Measurements from ENCODE around the gene GOLGA8T.
"Not testable (repeated sequence)": the region's sequence is repeated elsewhere in the genome, so short reads cannot be mapped to it uniquely, and the experiment has no call there.

The GOLGA8T gene, protein sequence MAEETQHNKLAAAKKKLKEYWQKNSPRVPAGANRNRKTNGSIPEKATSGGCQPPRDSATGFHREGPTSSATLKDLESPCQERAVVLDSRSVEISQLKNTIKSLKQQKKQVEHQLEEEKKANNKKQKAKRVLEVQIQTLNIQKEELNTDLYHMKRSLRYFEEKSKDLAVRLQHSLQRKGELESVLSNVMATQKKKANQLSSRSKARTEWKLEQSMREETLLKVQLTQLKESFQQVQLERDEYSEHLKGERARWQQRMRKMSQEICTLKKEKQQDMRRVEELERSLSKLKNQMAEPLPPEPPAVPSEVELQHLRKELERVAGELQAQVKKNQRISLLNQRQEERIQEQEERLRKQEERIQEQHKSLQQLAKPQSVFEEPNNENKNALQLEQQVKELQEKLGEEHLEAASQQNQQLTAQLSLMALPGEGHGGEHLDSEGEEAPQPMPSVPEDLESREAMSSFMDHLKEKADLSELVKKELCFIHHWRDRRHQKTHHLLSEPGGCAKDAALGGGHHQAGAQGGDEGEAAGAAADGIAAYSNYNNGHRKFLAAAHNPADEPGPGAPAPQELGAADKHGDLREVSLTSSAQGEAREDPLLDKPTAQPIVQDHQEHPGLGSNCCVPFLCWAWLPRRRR

DNA sequence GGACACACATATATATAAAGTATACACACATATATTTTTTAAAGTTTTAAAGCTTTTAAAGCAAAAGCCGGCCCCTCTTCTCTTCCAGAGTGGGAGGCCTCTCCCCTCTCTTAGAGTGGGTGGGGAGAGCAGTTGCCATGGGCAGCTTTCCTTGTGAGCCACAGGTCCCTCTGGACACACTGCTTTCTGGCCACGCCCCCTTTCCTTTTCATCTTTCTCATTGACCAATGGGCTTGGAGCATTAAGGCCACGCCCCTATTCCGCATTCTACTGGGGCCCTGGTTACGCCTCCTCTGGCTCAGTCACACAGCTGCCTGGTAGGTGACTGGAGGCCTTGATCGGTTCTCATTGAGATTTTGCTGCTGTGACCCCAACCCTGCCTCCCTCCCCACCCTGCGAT lies at the start of gene GOLGA8T:
Gene GOLGA8T (plus strand): TSS at position 301 of the 400 bp plus-strand sequence. CDS start 98 bp downstream, at position 399.
- DNase-seq (ENCODE audit: low read depth in 3 of 3, low spot score in 1 of 3), result not testable (repeated sequence)

DNA sequence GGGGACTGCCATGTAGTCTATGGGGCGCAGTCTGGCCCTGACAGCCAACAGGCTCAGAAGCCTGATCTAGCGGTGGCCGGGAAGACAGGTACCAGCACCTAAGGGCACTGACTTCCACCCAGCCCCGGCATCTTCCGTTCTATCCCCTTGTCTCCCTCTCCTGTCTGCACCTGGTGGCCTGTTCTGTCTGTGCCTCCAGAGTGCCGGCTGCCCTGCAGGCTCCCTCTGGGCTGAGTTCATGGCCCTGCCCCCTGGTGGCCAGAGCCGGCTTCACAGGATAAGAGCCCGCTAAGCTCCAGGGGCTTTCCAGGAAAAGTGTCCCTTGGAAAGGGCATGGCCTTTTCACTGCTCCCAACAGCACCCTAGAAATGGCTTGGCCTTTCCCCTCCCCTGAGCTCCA lies 37.0 kb upstream of the GOLGA8T start:
- DNase-seq (ENCODE audit: low read depth in 3 of 3, low spot score in 1 of 3), result not testable (repeated sequence)

DNA sequence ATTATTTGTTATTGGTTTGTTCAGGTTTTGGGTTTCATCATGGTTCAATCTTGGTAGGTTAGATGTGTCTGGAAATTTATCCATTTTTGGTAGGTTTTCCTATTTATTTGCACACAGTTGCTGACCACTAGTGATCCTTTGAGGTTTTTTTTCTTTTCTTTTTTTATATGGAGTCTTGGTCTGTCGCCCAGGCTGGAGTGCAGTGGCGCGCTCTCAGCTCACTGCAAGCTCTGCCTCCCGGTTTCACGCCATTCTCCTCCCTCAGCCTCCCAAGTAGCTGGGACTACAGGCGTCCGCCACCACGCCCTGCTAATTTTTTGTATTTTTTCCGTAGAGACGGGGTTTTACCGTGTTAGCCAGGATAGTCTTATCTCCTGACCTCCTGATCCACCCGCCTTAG lies 32.0 kb upstream of the GOLGA8T start:
- DNase-seq (ENCODE audit: low read depth in 3 of 3, low spot score in 1 of 3), result not testable (repeated sequence)

DNA sequence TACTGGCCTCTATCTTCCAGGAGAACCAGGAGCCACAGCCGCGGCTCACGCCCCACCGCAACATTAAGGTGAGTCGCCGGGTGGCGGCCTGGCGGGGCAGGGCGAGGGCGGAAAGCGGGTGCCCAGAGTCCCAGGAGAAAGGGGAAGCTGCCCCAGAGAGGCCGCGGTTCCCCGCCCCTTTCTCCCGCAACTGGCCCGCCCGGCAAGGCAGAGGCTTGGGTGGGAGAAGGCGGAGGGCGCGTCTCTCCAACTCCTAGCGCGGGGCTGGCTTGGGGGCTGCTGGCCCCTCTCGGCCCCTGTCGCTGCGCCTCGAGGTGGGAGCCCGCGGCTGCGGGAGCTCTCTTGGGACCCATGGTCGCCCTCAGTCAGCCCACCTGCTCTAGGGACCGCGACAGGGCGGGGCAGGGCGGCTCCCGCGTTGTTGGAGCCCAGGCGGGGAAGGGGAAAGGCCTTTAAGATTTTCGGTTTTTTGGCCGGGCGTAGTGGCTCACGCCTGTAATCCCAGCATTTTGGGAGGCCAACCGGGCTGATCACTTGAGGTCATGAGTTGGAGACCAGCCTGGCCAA lies 30.8 kb upstream of the GOLGA8T start:
- DNase-seq (ENCODE audit: low read depth in 3 of 3, low spot score in 1 of 3), result not testable (repeated sequence)

DNA sequence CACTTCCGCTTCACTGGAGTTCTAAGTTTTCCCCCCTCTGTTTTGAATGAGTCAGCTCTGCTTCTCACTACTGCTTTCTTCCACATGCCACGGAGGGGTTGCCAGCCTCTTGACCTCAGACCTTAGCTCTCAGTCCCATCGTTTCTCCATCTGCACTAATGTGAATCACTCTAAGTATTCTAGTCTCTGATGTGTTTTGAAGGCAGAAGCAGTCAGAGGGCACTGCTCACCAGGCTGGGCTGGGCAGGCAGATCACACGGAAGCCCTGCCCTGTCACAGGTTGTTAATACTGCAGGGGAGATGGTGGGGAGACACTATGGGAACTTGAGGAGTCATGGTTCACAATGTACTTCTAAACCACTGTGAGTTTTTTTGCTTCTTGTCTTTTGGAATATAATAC lies 24.3 kb upstream of the GOLGA8T start:
- DNase-seq (ENCODE audit: low read depth in 3 of 3, low spot score in 1 of 3), result not testable (repeated sequence)

DNA sequence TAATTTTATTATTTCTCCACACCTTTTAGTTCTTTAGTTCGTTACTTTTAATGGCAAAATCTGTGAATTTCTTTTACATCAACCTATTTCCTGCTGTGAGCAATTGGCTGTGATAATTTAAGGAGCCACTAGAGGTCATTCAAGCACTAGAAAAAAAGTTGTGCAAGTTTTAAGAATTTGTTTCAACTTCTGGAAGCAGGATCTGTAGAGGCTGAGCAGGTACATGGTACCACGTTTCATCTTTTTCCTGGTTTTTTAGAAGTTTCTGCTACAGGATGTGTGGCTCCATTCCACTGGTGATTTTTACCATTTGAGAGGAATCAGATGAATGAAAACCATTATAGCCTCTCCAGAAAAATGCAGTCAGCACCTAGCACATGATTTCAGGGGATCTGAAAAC lies 4.8 kb upstream of the GOLGA8T start:
- DNase-seq (ENCODE audit: low read depth in 3 of 3, low spot score in 1 of 3), result not testable (repeated sequence)

DNA sequence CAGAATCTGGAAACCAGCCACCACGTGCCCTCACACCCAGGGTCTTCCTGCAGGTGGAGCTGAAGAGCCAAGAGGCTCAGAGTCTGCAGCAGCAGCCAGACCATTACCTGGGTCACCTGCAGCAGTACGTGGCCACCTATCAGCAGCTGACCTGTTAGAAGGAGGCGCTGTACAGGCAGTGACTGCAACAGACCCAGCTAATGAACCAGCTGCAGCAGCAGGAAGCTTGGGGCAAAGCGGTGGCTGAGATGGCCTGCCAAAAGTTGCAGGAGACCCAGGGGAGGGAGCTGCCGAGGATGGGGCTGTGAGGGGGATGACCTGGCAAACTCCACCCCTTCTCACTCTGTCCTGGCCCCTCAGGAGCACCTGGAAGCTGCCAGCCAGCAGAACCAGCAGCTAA lies 8.4 kb downstream of the GOLGA8T start:
- DNase-seq (ENCODE audit: low read depth in 3 of 3, low spot score in 1 of 3), result not testable (repeated sequence)

DNA sequence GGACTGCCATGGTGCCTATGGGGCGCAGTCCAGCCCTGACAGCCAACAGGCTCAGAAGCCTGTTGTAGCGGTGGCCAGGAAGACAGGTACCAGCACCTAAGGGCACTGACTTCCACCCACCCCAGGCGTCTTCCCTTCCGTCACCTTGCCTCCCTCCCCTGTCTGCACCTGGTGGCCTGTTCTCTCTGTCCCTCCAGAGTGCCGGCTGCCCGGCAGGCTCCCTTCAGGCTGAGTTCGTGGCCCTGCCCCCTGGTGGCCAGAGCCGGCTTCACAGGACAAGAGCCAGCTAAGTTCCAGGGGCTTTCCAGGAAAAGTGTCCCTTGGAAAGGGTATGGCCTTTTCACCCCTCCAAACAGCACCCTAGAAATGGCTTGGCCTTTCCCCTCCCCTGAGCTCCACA lies 15.0 kb downstream of the GOLGA8T start:
- not testable (repeated sequence) for DNase-seq (ENCODE audit: low read depth in 3 of 3, low spot score in 1 of 3)

DNA sequence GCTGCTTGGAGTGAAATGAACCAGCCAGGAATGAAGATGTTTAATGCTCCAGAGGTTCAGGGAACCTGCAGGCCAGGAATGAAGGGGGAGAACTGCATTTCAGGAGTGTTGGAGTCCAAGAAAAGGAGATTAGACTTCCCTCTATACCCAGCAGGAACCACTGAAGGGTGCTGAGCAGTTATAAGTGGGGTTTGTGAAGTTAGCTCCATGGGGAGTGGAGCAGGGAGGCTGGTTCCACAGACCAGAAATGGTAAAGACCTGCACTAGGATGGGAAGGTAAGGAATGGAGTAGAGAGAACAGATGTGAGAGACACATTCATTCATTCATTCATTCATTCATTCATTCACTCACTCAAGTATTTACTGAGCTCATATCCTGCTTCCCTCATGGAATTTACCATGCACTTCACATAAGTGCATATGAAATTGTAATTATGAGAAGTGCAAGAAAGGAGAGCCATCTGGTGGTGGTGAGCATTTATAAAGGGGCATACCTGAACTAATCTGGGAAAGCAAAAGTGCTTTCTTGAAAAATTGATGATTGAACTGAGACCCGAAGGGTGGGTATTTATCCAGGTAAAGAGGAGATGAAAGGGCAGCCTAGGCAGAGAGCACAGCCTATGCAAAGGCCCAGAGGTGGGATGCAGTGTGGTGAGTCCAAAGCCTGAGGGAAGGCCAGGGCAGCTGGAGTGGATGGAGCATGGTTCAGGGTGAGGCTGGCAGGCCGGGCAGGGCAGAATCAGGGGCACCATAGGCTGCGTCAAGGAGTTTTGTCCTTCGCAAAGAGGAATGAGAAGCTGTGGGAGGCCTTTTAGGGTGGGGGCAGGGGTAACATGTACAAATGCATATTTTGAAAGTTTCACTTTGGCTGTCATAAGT lies 27.9 kb downstream of the GOLGA8T start:
- DNase-seq (ENCODE audit: low read depth in 3 of 3, low spot score in 1 of 3), result not testable (repeated sequence)

DNA sequence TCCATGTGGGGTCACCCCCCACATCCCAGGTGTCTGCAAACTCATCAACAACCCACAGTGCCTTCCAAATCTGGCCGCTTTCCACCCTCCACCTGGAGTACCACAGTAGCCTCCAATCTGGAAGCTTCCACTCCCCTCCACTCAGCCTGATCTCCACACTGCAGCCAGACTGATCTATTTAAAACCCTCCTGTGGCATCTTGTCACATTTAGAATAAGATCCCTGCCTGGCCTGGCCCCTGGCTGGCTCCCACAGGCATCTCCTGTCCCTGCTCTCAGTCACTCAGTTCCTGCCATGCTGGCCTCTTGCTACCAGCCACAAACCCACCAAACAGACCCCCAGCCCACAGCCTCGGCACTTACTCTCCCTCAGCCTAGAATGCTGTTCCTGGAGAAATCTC lies 28.9 kb downstream of the GOLGA8T start:
- not testable (repeated sequence) for DNase-seq (ENCODE audit: low read depth in 3 of 3, low spot score in 1 of 3)

DNA sequence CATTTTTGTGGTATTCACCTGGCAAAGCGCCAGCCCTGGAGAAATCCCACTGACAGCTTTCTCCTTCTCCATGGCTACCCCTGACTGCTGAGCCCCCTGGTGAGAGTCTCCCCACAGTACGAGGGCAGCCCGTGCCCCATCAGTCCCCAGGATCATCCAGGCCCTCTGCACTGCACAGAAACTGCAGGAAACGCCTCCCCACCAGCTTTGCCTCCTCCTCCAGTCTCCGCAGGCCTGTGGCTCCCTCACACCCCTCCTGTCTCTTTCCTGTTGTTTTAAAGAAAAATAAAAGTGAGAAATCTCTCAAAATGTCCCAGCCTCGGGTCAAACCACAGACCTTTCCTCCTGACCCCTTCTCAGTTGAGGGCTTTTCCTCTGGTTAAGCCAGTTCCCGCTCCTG lies 29.4 kb downstream of the GOLGA8T start:
- not testable (repeated sequence) for DNase-seq (ENCODE audit: low read depth in 3 of 3, low spot score in 1 of 3)

DNA sequence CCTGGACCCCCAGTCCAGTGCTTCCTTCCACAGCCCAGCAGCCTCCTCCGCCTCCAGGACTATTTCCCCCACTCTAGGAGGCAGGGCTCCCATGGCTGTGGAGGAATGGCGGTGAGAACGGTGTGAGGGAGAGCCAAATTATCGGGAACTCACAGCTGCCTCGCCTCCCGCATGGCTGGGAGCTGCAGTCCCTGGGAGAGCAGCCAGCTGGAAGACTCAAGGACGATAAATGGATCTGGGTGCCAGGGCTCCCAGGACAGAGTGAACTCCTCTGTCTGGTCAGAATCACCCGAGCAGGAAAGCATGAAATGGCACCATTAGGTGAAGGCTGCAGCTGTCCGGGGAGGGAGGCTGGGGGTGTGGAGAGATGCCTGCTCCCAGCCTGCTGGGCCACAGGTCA lies 32.6 kb downstream of the GOLGA8T start:
- not testable (repeated sequence) for DNase-seq (ENCODE audit: low read depth in 3 of 3, low spot score in 1 of 3)

DNA sequence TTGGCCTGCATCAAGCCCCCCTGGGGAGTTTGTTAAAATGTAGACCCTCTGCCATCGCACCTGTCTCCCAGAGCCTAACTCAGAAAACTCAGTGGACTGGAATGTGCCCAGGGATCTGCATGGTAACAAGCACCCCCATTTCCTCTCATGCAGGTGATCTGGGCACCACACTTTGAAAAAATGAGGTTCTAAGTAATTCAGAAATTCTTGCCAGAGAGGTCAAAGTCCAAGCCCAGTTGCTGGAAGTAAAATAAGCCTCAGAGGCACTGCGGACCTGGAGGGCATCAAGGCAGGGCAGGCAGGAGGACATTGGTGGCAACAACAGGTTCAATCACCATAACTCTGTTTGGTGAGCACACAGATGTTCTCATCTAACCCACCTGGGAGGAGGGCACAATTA lies 33.0 kb downstream of the GOLGA8T start:
- DNase-seq (ENCODE audit: low read depth in 3 of 3, low spot score in 1 of 3), result not testable (repeated sequence)

DNA sequence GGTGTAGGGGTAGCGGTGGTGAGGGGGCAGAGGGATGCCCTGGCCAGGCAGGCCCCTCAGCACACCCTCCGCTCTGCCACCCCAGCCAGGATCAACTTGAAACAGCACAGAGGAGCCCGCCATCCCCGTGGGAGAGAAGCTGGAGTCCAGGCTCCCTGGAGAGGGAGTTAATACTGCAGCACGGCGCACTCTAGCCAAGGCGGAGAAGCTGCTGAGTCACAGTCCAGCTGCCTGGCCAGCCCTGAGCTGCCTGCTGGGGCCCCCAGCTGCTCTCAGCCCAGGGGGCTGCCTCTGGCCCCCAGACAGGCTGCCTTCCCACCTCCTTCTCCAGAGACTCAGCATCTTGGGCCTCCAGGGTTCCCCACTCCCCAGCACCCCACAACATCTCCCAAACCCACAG lies 36.6 kb downstream of the GOLGA8T start:
- DNase-seq (ENCODE audit: low read depth in 3 of 3, low spot score in 1 of 3), result not testable (repeated sequence)

DNA sequence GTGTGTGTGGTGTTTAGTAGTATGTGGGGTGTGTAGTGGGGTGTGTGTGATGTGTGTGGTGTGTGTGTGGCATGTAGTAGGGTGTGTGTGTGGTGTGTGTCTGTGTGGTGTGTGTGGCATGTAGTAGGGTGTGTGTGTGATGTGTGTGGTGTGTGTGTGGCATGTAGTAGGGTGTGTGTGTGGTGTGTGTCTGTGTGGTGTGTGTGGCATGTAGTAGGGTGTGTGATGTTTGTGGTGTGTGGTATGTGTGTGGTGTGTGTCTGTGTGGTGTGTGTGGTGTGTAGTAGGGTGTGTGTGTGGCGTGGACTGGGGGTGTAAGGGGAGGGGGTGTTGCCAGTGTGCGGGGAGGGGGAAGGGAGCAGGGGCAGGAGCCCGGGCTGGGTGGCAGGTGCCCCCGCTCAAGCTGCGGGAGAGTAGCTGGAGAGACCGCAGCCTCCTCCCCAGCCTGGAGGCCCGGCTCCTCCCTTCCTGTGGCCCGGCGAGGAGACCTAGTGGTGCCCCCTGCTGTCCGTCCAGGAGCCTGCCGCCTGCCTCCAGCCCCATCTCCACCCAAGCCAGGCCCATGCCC lies 38.3 kb downstream of the GOLGA8T start:
- peak; percentile 33 to 51 (median 43) for DNase-seq (ENCODE audit: low read depth in 3 of 3, low spot score in 1 of 3)

DNA sequence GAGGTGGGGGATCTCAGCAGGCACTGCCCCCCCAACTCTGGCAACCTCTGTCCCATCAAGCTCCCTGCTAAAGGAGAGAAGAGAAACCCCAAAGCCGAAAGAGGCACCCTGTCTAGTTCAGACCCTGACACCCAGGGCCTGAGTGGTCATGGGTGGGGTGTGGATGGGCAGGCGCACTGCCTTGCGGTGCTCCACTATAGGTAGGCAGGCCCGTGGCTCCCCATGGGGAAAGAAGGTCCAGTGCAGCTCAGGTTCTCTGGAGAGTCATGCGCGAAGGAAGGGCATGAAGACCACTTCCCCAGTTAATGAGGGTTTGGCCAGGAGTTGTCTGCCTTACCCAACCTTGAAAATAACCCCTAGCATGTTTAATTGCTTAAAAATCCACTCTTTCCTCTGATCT lies 40.4 kb downstream of the GOLGA8T start:
- not testable (repeated sequence) for DNase-seq (ENCODE audit: low read depth in 3 of 3, low spot score in 1 of 3)

DNA sequence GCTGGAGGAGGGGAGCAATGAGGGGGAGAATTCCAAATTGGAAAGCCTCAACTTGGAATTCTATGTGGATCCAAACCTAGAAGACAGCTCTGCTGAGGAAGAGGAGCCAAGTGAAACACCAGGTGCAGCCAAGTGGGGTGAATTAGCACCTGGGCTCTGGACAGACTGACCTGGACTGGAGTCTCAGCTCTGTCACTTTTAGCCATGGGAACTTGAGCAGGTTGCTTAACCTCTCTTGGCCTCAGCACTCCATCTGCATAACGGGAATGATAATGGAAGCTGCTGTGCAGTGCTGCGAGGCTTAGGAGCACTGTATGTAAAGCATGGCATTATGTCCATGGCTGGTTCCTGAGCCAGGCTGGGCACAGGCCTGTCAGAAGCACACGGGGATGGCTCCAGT lies 41.8 kb downstream of the GOLGA8T start:
- not testable (repeated sequence) for DNase-seq (ENCODE audit: low read depth in 3 of 3, low spot score in 1 of 3)

DNA sequence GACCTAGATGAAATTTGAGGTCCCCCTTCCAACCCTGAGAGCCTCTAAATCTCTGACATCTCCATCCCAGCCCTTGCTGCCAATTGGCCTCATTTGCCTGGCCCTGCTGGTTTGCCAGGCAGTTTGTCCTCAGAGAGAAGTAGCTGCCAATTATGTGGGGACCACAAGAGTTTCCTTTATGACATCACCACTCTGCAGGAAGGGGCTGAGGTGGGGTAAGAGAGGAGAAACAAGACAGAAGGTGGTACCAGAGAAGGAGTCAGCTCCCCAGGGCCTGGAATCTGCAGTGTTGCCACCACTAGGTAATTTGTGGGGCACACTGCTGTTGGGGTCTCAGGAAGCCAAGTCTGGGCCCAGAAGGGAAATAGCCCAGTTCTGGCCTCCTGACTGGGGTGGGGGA lies 45.0 kb downstream of the GOLGA8T start:
- DNase-seq (ENCODE audit: low read depth in 3 of 3, low spot score in 1 of 3), result not testable (repeated sequence)

DNA sequence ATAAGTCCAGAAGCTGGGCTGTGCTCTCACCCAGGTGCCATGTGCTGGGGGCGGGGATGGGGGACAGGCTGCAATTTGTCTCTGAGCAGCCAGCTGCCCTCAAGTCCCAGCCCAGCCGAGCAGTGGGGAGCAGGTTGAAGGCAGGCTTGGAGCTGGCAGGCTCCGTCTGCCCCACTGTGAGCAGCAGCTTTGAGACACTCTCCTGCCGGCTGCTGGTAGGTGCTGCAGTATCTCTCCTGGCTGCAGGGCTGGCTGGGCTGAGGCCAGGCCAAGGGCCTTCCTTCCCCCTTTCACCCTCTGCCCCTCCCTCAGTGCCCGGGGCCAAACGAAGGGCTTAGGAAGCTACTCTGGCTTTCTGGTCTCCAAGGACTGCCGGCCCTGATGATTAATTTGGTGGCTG lies 50.6 kb downstream of the GOLGA8T start:
- not testable (repeated sequence) for DNase-seq (ENCODE audit: low read depth in 3 of 3, low spot score in 1 of 3)

DNA sequence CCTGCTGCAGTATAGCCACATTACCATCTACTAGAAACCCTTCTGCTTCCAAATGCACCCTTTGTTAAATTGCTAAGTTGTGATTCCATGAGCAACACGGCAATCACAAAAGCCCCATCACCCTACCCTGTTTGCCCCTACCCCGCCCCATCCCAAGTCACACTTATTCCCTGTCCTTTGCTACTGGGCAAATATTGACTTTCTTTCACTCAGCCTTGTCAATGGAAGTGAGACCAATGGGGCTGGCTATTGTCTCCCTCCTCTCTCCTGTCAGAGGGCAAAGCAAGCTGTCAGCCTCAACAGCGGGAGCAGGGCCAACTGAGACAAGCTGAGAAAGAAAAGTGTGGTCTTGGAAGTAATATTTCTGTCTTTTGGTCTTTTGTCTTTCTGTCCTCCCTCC lies 52.6 kb downstream of the GOLGA8T start:
- DNase-seq (ENCODE audit: low read depth in 3 of 3, low spot score in 1 of 3), result not testable (repeated sequence)

DNA sequence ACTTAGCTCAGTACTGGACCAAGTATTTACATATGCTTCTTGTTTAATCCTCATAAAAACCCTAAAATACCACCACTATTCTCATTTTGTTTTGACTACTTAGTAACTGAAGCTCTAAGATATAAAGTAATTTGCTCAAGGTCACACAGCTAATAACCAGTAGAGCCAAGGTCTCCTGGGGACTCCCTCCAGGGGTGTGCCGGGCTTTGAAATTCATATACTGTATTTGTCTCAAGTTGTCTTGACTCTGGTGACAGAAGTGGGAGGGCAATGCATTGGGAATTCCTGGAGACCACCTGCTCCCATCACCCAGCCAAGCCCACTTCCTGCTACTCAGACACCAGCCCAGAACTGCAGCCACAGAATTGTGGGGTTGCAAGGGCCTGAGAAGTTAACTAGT lies 54.9 kb downstream of the GOLGA8T start:
- not testable (repeated sequence) for DNase-seq (ENCODE audit: low read depth in 3 of 3, low spot score in 1 of 3)
